H1 (cell line): ENCODE results near the gene CREBL2. TPM values are rescaled to one million over a fixed set of nuclear protein-coding genes. Genes with fewer than 3 reads are reported as not detected.

Experiments used
- polyA plus RNA-seq, 7 experiments: library from polyadenylated mRNA; depleted of rRNA in 3 of 7; stranded (reverse) in 5 of 7; unstranded in 2 of 7; fragments of >200 nt in 5 of 7; fragments of 200-250 nt in 2 of 7; gene quantifications; 1 replicate in 5 of 7; 2 replicates in 1 of 7; 4 replicates in 1 of 7; pipeline versions ENCODE4 v1.2.1 to v1.2.3, GENCODE V29; 2011 to 2013; ENCODE audit warnings: missing spikeins in 2 of 7, mixed read lengths in 2 of 7
- total RNA-seq: library from RNA; stranded (reverse); fragmentation: NEBNext Ultra II Directional; extraction: Animal tissue kit (Norgen Biotek cat#: 25700); gene quantifications from 2 replicates; pipeline ENCODE4 v1.2.1, GENCODE V29; 2021

The CREBL2 gene
- total and polyA plus RNA-seq, 2 of the 8 experiments (the other 6 are each of a cell fraction or from before 2014, with no cell fraction given), result 9.8 to 18.3 TPM

Other genes with a start within 250 kb of the CREBL2 start
- gene DUSP16, start 49.0 kb upstream of the CREBL2 start, total RNA-seq, result 55.9 and 60.5 TPM in 2 replicates
- gene DUSP16, start 49.0 kb upstream of the CREBL2 start, polyA plus RNA-seq (2011; rRNA removed), result 24.1 and 31.6 TPM in 2 replicates
- gene GPR19, start 84.3 kb downstream of the CREBL2 start, total RNA-seq, result 17.1 and 19.1 TPM in 2 replicates
- 10.9 and 19.3 TPM in 2 replicates for gene GPR19, start 84.3 kb downstream of the CREBL2 start, polyA plus RNA-seq (2011; rRNA removed)
- gene CDKN1B, start 105.5 kb downstream of the CREBL2 start, total RNA-seq, result 27.2 and 28.8 TPM in 2 replicates
- gene CDKN1B, start 105.5 kb downstream of the CREBL2 start, polyA plus RNA-seq (2011; rRNA removed), result 6.5 and 9.4 TPM in 2 replicates
- gene APOLD1, start 173.8 kb downstream of the CREBL2 start, total RNA-seq, result 0.34 and 0.71 TPM in 2 replicates
- 0.12 and 0.16 TPM in 2 replicates for gene APOLD1, start 173.8 kb downstream of the CREBL2 start, polyA plus RNA-seq (2011; rRNA removed)
- gene DDX47, start 201.5 kb downstream of the CREBL2 start, total RNA-seq, result 74.2 and 84.4 TPM in 2 replicates
- 39.3 and 54.4 TPM in 2 replicates for gene DDX47, start 201.5 kb downstream of the CREBL2 start, polyA plus RNA-seq (2011; rRNA removed)